Measurements from ENCODE around the gene BLMH. TPM values are rescaled to one million over a fixed set of nuclear protein-coding genes. Genes with fewer than 3 reads are reported as not detected.

BLMH gene
- total RNA-seq, 1 donor from 2014 or later = 98.8 TPM

GRCh38 chr17:30221346-30221745, 70.4 kb downstream of the BLMH start:
- peak overlapping the region; percentile 2 for H3K4me3 Mint-ChIP-seq
- peaks cover 2% of the 10 kb centered on the region for H3K9me3 Mint-ChIP-seq
- DNase-seq (ENCODE audit: low spot score) = no peak
- H3K27me3 Mint-ChIP-seq (ENCODE audit: insufficient read depth, low read depth) = peaks cover 36% of the 10 kb centered on the region
- no peak overlapping the region for H3K9ac ChIP-seq
- peaks cover 49% of the 10 kb centered on the region for H3K4me1 Mint-ChIP-seq
- H3F3A ChIP-seq (ENCODE audit: low read depth) = peaks cover 13% of the 10 kb centered on the region
- H3K4me2 ChIP-seq = no peak overlapping the region
- H3K27ac Mint-ChIP-seq = no peak overlapping the region
- H3K79me2 ChIP-seq (ENCODE audit: low read depth) = no peaks in the 10 kb centered on the region
- no peaks in the 10 kb centered on the region for H3K9me3 ChIP-seq (ENCODE audit: low read depth)
- H3K4me3 ChIP-seq = no peak overlapping the region
- H3K36me3 Mint-ChIP-seq = no peaks in the 10 kb centered on the region
- H3K36me3 ChIP-seq = no peaks in the 10 kb centered on the region
- no peak overlapping the region for H2AFZ ChIP-seq (replicated peaks)
- TF ChIP-seq EZH2phosphoT487 (IDR thresholded peaks at IDR 0.05) (no peak), EZH2 (IDR thresholded peaks at IDR 0.05) (no peak)
- peaks cover 25% of the 10 kb centered on the region for H3K4me1 ChIP-seq
- no peaks in the 10 kb centered on the region for H3K27me3 ChIP-seq
- no peak overlapping the region for H3K27ac ChIP-seq
- H4K20me1 ChIP-seq (ENCODE audit: low read depth) = no peaks in the 10 kb centered on the region

- peaks cover 40% of the 10 kb centered on the region for H3K4me1 Mint-ChIP-seq
- H3K36me3 Mint-ChIP-seq = no peaks in the 10 kb centered on the region
- H3K9me3 Mint-ChIP-seq = peaks cover 2% of the 10 kb centered on the region
Measured at GRCh38 chr17:30220414-30220813, 71.3 kb downstream of the BLMH start.

GRCh38 chr17:30219833-30220232, 71.9 kb downstream of the BLMH start:
- no peak overlapping the region for H3K27ac ChIP-seq
- peaks cover 35% of the 10 kb centered on the region for H3K4me1 Mint-ChIP-seq
- no peaks in the 10 kb centered on the region for H4K20me1 ChIP-seq (ENCODE audit: low read depth)
- H3K9me3 ChIP-seq (ENCODE audit: low read depth) = no peaks in the 10 kb centered on the region
- H2AFZ ChIP-seq (replicated peaks) = no peak overlapping the region
- TF ChIP-seq EZH2 (IDR thresholded peaks at IDR 0.05) = no peak
- TF ChIP-seq CTCF (IDR thresholded peaks at IDR 0.05) = no peak
- no peak for TF ChIP-seq EZH2phosphoT487 (IDR thresholded peaks at IDR 0.05)
- H3K79me2 ChIP-seq (ENCODE audit: low read depth) = no peaks in the 10 kb centered on the region
- H3K9ac ChIP-seq = no peak overlapping the region
- H3F3A ChIP-seq (ENCODE audit: low read depth) = peaks cover 13% of the 10 kb centered on the region
- H3K36me3 ChIP-seq = no peaks in the 10 kb centered on the region
- H3K4me2 ChIP-seq = no peak overlapping the region
- peaks cover 4% of the 10 kb centered on the region for H3K9me3 Mint-ChIP-seq
- no peaks in the 10 kb centered on the region for H3K27me3 ChIP-seq
- no peaks in the 10 kb centered on the region for H3K36me3 Mint-ChIP-seq
- no peak overlapping the region for H3K4me3 Mint-ChIP-seq
- peaks cover 25% of the 10 kb centered on the region for H3K4me1 ChIP-seq
- no peak overlapping the region for H3K27ac Mint-ChIP-seq
- H3K27me3 Mint-ChIP-seq (ENCODE audit: insufficient read depth, low read depth) = peaks cover 33% of the 10 kb centered on the region
- H3K4me3 ChIP-seq = no peak overlapping the region
- no peak for DNase-seq (ENCODE audit: low spot score)

More at GRCh38 chr17:30220414-30220813, 71.3 kb downstream of the BLMH start:
- Histone ChIP-seq H2AFZ (replicated peaks) (no peak overlapping the region), H3K4me1 (peaks cover 25% of the 10 kb centered on the region), H3F3A (ENCODE audit: low read depth) (peaks cover 13% of the 10 kb centered on the region), H3K4me3 (no peak overlapping the region), H3K79me2 (ENCODE audit: low read depth) (no peaks in the 10 kb centered on the region), H3K9me3 (ENCODE audit: low read depth) (no peaks in the 10 kb centered on the region), H4K20me1 (ENCODE audit: low read depth) (no peaks in the 10 kb centered on the region), H3K4me2 (no peak overlapping the region), H3K9ac (no peak overlapping the region), H3K36me3 (no peaks in the 10 kb centered on the region), H3K27me3 (no peaks in the 10 kb centered on the region), H3K27ac (no peak overlapping the region)
- Mint-ChIP-seq H3K4me3 (peak overlapping the region; percentile 35), H3K27ac (no peak overlapping the region), H3K27me3 (ENCODE audit: insufficient read depth, low read depth) (peaks cover 33% of the 10 kb centered on the region)
- TF ChIP-seq EZH2phosphoT487 (IDR thresholded peaks at IDR 0.05) = no peak
- TF ChIP-seq EZH2 (IDR thresholded peaks at IDR 0.05) = no peak
- TF ChIP-seq CTCF (IDR thresholded peaks at IDR 0.05) = no peak
- DNase-seq (ENCODE audit: low spot score) = no peak

- H3K9me3 Mint-ChIP-seq = peaks cover 4% of the 10 kb centered on the region
Measured at GRCh38 chr17:30219315-30219714, 72.4 kb downstream of the BLMH start.

More at GRCh38 chr17:30219315-30219714, 72.4 kb downstream of the BLMH start:
- no peak overlapping the region for H3K4me3 ChIP-seq
- DNase-seq (ENCODE audit: low spot score) = no peak
- no peak overlapping the region for H3K4me3 Mint-ChIP-seq
- no peak overlapping the region for H3K27ac ChIP-seq
- H3K4me1 Mint-ChIP-seq = peaks cover 31% of the 10 kb centered on the region
- H3K79me2 ChIP-seq (ENCODE audit: low read depth) = no peaks in the 10 kb centered on the region
- TF ChIP-seq CTCF (IDR thresholded peaks at IDR 0.05) (no peak), EZH2 (IDR thresholded peaks at IDR 0.05) (no peak), EZH2phosphoT487 (IDR thresholded peaks at IDR 0.05) (no peak)
- no peak overlapping the region for H3K27ac Mint-ChIP-seq
- no peak overlapping the region for H2AFZ ChIP-seq (replicated peaks)
- H3K27me3 ChIP-seq = no peaks in the 10 kb centered on the region
- H3K4me2 ChIP-seq = no peak overlapping the region
- H3K36me3 Mint-ChIP-seq = no peaks in the 10 kb centered on the region
- peaks cover 13% of the 10 kb centered on the region for H3F3A ChIP-seq (ENCODE audit: low read depth)
- no peak overlapping the region for H3K9ac ChIP-seq
- H3K27me3 Mint-ChIP-seq (ENCODE audit: insufficient read depth, low read depth) = peaks cover 33% of the 10 kb centered on the region
- no peaks in the 10 kb centered on the region for H3K36me3 ChIP-seq
- no peaks in the 10 kb centered on the region for H3K9me3 ChIP-seq (ENCODE audit: low read depth)
- H3K4me1 ChIP-seq = peaks cover 25% of the 10 kb centered on the region
- H4K20me1 ChIP-seq (ENCODE audit: low read depth) = no peaks in the 10 kb centered on the region
